ENCODE results near the gene GMPS. TPM values are rescaled to one million over a fixed set of nuclear protein-coding genes. Genes with fewer than 3 reads are reported as not detected.

Gene GMPS
- total RNA-seq, 2 donors from 2014 or later = 30.2 to 31.8 TPM

- Histone ChIP-seq H3K36me3 (peaks cover 24% of the 10 kb centered on the region), H3K4me1 (ENCODE audit: control insufficient read depth in 1 of 2, low read depth in 2 of 2) (peaks cover 0 to 3% of the 10 kb centered on the region in 2 donors), H3K27ac (no peak overlapping the region), H3K4me3 (no peak overlapping the region), H3K9me3 (no peaks in the 10 kb centered on the region), H3K27me3 (replicated peaks; ENCODE audit: insufficient read depth) (no peaks in the 10 kb centered on the region)
- DNase-seq (ENCODE audit: low spot score) = no peak
- TF ChIP-seq CTCF (IDR thresholded peaks at IDR 0.05) = no peak
- ATAC-seq (ENCODE audit: insufficient number of reproducible peaks, low FRiP score, low read depth) = no peak
These were observed 49.3 kb downstream of the GMPS start for GRCh38 chr3:155919728-155920127.

GRCh38 chr3:155921486-155921885, 51.0 kb downstream of the GMPS start:
- Histone ChIP-seq H3K4me1 (ENCODE audit: control insufficient read depth in 1 of 2, low read depth in 2 of 2) (peaks cover 0 to 3% of the 10 kb centered on the region in 2 donors), H3K36me3 (peaks cover 24% of the 10 kb centered on the region)
- no peak for ATAC-seq (ENCODE audit: insufficient number of reproducible peaks, low FRiP score, low read depth)

GRCh38 chr3:155934230-155934629, 63.8 kb downstream of the GMPS start:
- Histone ChIP-seq H3K36me3 (peaks cover 6% of the 10 kb centered on the region), H3K27ac (no peak overlapping the region), H3K4me3 (no peak overlapping the region), H3K27me3 (replicated peaks; ENCODE audit: insufficient read depth) (no peaks in the 10 kb centered on the region), H3K9me3 (no peaks in the 10 kb centered on the region), H3K4me1 (ENCODE audit: control insufficient read depth in 1 of 2, low read depth in 2 of 2) (peaks cover 0 to 9% of the 10 kb centered on the region in 2 donors)
- DNase-seq (ENCODE audit: low spot score) = no peak
- TF ChIP-seq CTCF (IDR thresholded peaks at IDR 0.05) = peak; percentile 12
- no peak for ATAC-seq (ENCODE audit: insufficient number of reproducible peaks, low FRiP score, low read depth)

More at GRCh38 chr3:155921486-155921885, 51.0 kb downstream of the GMPS start:
- H3K4me3 ChIP-seq = no peak overlapping the region
- no peak overlapping the region for H3K27ac ChIP-seq
- no peak for DNase-seq (ENCODE audit: low spot score)
- TF ChIP-seq CTCF (IDR thresholded peaks at IDR 0.05) = no peak
- no peaks in the 10 kb centered on the region for H3K27me3 ChIP-seq (replicated peaks; ENCODE audit: insufficient read depth)
- H3K9me3 ChIP-seq = no peaks in the 10 kb centered on the region

- no peak overlapping the region for H3K4me3 ChIP-seq
- DNase-seq (ENCODE audit: low spot score) = no peak
- H3K36me3 ChIP-seq = peaks cover 6% of the 10 kb centered on the region
- H3K4me1 ChIP-seq (ENCODE audit: control insufficient read depth in 1 of 2, low read depth in 2 of 2) = peaks cover 0 to 9% of the 10 kb centered on the region in 2 donors
- no peak for ATAC-seq (ENCODE audit: insufficient number of reproducible peaks, low FRiP score, low read depth)
- H3K27ac ChIP-seq = no peak overlapping the region
- H3K9me3 ChIP-seq = no peaks in the 10 kb centered on the region
- H3K27me3 ChIP-seq (replicated peaks; ENCODE audit: insufficient read depth) = no peaks in the 10 kb centered on the region
- no peak for TF ChIP-seq CTCF (IDR thresholded peaks at IDR 0.05)
These were observed 68.0 kb downstream of the GMPS start for GRCh38 chr3:155938409-155938808.

GRCh38 chr3:155941354-155941753, 70.9 kb downstream of the GMPS start:
- DNase-seq (ENCODE audit: low spot score) = no peak
- Histone ChIP-seq H3K27me3 (replicated peaks; ENCODE audit: insufficient read depth) (no peaks in the 10 kb centered on the region), H3K4me1 (ENCODE audit: control insufficient read depth in 1 of 2, low read depth in 2 of 2) (peaks cover 10% of the 10 kb centered on the region in 2 donors), H3K27ac (no peak overlapping the region), H3K9me3 (no peaks in the 10 kb centered on the region), H3K4me3 (no peak overlapping the region), H3K36me3 (peaks cover 3% of the 10 kb centered on the region)
- no peak for ATAC-seq (ENCODE audit: insufficient number of reproducible peaks, low FRiP score, low read depth)
- TF ChIP-seq CTCF (IDR thresholded peaks at IDR 0.05) = no peak
